HG02623 (cell line): Measurements from ENCODE around the gene MYLK.
"Not testable (repeated sequence)": the region's sequence is repeated elsewhere in the genome, so short reads cannot be mapped to it uniquely, and the experiment has no call there.

Experiments used
- ATAC-seq: cut with Tn5 transposase; IDR thresholded peaks from one replicate; pipeline ENCODE4 v1.9.1; 2021; ENCODE audit warnings: moderate library complexity; ENCODE audit not compliant: unreplicated experiment

Gene MYLK

DNA sequence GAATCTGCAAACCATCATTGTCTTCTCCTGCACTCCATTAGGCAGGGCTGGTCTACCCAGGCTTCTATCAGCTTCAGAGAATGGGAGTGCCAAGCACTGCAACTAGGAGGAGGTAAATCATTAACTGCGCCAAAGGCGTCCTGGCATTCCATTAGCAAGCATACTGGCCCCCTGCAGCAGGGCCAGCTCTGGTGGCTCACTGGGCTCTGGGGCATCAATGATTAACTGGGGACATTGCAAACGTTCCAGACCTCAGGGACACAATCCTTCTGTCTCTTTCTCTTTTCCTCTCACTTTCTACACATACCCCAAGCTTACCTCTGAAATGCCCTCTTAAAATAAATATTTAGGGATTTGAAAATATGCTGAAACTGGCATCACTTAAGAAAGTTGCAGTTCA lies 129.0 kb downstream of the MYLK start:
- ATAC-seq = no peak

DNA sequence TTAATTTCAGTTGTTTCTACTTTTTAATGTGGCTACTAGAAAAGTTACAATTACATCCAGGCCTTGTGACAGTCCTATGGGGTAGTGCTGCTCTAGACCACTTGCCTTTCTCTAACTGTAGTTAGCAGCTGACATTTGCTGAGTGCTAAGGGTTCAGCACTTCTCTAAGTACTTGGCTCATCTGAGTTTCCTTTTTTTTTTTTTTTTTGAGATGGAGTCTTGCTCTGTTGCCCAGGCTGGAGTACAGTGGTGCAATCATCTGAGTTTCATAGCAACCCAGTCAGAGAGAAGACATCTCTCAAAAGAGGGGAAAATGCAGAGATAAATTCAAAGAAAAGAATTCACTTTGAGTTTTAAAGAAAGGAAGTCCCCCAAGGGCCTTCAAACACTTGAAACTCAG lies 130.8 kb downstream of the MYLK start:
- no peak for ATAC-seq

DNA sequence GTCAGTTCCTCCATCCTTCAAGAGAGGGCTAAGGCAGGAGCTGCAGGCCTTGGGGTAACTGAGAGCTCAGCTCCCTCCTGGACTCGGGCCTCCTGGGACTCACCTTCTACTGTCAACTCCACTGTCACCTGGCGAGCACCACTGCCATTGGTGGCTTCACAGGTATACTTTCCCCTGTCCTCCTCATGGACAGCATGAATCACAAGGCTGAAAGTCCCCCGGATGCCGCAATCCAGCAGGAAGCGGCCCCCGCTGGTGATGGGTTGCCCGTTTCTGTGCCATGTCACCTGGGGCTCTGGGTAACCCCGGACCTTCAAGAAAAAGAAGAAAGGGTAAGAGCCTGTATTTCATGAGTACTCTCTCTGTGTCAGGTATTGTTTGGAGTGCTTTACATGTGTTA lies 131.9 kb downstream of the MYLK start:
- ATAC-seq = no peak

DNA sequence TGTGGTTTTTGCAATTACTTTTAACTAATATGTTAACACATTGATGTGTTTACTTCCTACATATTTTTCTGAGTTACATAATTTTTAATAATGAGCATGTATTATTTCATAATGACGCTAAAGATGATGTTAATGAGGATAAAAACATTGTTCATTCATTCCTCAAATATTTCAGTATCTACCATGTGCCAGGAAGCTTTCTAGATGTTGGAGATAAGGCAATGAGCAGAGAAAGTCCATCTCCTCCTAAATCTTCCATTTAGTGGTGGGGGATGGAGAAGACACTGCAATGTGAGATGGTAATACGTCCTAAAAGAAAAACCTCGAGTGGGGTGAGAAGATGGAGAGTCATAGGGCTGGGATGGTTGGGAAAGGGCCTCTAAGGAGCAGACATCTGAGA lies 132.7 kb downstream of the MYLK start:
- no peak for ATAC-seq

DNA sequence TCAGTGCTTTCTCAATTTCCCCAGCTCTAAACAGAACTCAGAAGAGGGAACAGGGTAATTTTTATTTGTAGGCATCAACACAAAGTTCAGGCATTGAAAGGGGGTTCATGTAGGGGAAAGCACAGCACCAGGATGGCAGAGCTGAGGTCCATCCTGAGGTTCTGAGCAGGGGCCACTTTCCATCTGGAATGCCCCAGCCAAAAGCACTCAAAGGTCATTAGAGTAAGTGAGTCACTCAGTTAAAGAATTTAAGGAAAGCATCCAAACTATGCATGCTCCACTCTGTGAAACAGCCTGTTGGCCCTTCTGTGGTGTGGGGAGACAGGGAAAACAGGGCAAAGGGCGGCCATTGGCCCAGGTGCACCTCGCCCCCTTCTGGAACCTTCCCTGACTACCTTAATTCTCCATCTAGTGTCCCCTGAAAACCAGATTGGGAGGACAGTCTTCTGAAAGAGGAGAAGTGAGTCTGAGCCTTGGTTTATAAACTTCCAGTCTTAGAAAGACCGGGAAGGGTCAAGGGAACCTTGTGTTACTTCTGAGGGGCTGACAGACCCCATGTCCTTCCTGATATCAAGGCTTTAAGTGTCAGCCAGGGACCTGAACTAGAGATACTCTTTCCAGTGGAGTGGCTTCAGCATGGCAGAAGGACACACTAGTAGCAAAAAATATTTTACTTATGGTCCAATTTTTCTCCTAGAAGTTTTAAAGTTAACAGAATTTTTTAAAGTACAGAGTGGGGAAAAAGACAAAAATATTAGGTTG lies 133.3 kb downstream of the MYLK start:
- no peak for ATAC-seq

DNA sequence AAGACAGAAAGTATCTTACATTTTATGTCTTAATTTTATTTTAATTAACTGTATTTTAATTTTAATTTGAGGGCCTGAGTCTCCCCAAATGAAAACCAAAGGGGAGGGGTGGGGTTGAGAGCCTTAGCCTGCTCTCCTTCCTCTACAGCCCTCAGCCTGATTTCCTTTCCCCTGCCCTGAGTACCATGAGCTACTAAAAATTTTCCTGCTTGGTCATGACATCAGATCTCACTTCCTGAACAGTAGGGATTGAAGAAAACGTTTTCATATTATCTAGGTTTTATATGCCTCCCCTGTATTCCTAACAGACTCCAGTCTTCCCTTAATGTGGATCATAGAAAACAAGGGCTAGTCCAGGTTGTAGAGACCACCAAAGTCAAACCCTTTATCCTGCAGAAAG lies 133.9 kb downstream of the MYLK start:
- ATAC-seq = no peak

DNA sequence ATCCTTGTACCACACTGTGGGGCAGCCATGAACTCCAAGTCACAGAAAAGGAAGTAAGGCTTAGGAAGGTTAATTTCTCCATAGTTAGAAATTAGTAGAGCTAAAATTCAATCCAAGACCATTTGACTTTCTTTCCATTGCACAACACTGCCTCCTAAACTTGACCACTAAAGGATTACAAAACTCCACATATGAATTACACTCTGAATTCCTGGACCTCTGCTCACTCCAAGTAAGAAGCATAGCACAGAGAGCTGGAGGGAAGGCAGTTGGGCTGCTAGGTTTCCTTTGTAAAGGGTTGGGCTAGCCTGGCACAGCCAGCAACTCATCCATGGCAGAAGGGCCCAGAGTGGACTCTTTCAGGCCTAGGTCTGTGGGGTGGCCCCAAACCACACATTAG lies 134.4 kb downstream of the MYLK start:
- ATAC-seq = no peak

DNA sequence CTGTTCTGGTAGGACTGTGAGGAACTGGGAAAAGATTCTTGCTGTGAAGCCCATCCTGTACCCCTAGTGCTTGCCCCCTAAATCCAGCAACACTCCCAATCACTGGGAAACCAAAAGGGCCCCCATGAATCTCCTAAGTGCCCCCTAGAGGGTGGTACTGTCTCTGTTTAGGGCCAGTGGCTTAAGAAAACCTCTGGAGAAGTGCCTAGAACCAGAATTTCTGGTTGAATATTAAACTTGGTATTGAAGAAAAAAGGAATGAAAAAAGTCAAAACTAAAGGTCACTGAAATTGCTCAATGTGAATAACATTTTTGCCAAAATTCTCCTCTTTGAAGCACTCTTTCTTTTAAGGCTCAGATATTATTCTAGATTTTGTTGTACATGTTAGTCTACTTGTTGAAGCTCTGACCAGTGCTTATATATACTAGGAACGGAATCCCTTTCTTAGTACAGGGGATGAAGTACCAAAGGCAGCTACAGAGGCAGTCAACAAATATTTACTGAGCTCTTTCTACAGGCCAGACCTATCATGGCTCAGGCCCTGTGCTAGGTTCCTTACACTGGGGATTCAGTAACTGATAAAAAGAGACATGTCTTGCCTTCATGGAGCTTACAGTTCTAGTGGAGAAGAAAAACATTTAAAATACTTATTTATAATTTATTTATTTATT lies 138.8 kb downstream of the MYLK start:
- ATAC-seq = no peak

DNA sequence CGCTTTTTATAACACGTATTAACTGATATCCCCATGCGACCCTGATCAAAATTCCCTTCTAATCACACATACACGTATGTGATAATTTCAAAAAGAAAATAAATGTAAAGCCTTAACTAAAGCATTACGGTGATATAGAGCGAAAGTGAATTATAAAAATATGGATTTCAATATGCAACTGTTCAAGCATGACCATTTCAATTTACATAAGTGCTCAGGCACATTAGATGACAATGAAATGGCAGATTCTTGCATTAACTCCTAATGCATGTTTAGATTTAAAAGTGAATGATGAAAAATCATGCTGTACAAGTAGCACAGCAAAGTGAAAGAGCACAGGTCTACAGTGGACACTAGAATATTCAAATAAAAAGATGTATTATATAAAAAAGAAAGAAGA lies 140.1 kb downstream of the MYLK start:
- no peak for ATAC-seq

DNA sequence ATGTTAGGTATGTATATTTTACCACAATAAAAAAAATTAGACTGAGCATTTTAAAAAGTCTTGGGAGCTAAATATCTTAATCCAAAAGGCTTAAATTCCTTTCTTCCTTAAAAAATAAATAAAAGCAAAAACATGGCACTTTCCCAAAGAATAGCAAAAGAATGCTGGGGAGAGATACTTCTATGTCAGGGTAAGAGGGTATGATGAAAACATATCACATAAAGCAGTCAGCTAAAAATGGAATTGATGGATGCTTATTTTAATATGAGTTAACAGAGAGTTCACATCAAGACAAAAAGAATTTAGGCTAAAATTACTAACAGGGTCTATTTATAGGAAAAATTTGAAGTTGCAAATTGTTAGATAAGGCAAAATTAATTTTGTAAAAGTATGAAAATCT lies 141.0 kb downstream of the MYLK start:
- ATAC-seq = no peak

DNA sequence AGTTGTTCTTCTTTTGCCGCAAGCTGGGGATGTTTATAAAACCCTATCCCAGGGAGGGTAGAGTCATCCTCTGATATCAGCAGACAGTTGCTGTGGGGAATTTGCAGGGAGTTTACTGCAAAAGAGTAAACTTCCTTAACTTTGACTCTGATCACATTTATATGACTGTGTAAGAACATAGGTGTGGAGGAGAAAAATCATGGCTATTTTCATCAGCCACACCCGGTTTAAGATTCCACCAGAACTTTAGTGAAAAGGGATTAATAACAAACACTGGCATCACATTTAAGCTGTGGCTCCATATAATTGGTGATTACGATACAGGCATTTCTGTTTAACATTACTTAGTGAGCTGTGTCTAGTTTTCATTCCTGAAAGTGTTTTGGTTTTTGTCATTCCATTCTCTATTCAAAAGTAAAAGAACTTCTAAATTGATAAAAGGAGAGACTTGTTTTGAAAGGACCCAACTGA lies 143.1 kb downstream of the MYLK start:
- no peak for ATAC-seq

DNA sequence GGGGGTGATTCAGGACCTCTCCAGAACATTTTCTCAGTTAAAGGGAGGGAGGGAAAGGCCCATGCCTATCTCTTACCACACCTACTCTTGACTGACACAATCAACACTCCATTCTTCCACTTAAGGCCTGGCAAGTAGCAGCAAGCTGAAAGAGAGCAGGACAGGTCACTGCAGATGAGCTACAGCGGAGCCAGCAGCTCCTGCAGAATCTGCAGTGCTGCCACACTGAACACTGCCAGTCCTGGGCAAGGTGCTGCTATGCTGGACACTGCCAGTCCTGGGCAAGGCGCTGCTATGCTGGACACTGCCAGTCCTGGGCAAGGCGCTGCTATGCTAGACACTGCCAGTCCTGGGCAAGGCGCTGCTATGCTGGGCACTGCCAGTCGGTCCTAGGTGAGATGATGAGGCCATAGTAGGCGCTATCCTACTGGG lies 143.7 kb downstream of the MYLK start:
- no peak for ATAC-seq

DNA sequence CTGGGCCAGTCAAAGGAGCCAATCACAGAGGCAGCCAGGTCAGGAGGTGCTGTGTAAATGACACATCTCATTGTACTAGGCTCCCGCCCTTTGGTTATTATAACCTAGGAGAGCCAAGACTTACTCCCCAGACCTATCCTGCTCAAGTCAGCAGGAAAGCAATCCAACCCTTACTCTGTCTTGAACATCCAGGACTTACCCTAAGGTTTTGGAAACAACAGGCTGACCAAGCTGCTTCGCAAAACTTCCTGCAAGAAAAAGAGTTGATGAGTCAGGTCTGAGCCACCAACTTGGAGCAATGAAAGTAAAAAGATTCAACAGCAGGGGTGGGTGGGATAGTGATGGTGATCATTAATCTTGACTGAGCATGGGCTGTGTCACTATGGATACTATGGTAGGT lies 144.4 kb downstream of the MYLK start:
- ATAC-seq = no peak

DNA sequence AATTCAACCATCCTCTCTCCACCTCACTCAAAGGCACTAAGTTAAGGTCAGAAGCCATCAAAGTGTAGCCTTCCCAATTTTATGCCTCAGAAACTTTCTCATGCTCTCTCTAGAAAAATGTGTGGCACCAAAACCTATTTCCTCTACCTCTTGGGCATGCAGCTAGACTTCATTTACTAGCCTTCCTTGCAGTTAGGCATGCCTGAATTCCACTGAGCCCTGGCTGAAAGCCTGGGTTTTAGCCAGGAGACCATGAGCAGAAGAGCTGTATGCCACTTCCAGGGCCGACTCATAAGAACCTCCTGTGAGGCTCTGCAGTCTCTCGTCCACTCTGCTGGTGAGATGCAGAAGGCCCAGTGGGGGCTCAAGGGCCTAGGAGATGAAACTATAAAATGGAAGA lies 145.0 kb downstream of the MYLK start:
- ATAC-seq = no peak

DNA sequence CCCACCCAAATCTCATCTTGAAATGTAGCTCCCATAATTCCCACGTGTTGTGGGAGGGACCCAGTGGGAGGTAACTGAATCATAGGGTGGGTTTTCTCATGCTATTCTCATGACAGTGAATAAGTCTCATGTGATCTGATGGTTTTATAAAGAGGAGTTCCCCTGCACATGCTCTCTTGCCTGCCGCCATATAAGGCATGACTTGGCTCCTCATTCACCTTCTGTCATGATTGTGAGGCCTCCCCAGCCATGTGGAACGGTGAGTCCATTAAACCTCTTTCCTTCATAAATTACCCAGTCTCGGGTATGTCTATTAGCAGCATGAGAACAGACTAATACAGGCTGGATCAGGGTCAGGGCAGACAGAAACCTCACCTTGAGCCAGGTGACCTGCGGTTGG lies 145.6 kb downstream of the MYLK start:
- ATAC-seq = not testable (repeated sequence)

DNA sequence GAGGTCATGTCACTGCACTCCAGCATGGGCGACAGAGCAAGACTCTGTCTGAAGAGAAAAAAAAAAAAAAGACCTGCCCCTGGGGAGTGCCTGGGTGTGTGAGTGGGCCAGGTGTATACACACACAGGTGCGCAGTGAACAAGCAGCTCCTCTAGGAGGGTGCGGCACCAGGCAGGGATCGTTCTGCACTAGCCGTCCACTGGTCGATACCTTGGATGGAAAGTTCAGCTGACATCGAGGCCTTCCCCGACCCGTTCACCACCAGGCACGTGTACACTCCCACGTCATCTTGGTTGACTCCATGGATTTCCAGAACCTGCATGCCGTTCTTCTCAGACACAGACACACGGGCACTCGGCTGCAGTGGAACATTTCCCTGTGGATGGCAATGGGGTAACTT lies 147.0 kb downstream of the MYLK start:
- ATAC-seq = no peak

DNA sequence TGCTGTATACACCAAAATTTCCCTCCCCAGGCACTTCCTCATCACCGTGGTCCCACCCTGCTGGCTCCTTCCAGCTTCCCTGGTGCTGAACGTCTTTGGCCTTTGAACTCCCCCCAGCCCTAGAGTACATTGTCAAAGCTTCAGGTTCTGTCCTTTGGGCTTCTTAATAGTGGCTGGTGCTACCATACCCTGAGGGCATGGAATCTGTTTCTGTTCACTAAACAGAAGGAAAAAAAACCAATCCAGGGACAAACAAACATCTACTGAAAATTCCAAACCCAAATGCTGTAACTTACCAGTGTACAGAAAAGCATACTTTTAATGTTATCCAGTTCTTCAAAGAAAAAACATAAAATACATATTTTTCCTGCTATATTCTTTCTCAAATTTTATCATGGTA lies 148.7 kb downstream of the MYLK start:
- no peak for ATAC-seq

DNA sequence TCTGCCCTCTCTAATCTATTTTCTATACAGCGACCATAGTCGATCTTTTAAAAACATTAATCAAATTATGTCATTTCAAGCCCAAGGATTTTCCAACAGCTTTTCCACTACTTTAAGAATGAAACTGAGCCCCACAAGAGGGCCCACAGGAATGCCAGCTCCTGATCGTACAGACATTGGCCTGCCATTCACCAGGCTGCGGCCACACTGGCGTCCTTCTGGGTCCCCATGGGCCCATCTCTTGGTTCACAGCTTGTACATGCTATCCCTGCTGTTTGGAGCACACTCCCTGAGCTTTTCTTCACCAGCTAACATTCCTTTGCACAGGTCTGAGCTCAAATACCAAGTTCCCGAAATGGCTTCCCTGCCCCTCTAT lies 149.6 kb downstream of the MYLK start:
- ATAC-seq = no peak

DNA sequence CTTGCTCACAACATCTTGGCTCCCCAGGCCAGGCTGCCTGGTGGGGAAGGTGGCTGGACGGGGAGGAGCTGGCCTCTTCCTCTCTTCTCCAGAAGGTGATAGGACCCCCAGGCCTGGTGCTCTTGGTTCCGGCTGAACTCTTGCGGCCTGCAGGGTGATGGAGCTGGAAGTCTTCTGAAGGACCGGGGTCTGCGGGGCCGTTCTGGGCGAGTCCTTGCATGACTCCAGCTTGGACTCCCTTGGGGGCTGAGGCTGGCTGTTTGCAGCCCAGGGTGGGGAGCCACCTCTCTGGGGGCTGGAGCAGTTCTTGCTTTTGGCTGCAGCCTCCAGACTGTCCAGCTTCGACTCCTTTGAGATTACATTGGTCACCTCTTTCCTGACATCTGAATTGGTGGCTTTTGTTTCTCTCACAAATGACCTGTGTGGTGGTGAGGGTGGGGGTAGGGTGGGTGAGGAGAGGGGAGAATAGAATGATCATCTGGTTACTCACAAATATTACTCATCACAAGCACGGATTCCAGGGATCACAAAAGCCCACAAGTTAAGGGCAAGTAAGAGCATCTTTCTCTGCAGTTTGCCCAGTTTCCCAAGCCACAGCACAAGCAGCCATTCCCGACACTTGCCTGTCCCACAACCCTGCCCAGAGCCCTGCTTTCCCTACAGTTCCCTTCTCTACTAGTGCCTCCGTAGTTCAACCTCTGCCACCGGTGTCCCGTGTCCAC lies 150.2 kb downstream of the MYLK start:
- no peak for ATAC-seq

DNA sequence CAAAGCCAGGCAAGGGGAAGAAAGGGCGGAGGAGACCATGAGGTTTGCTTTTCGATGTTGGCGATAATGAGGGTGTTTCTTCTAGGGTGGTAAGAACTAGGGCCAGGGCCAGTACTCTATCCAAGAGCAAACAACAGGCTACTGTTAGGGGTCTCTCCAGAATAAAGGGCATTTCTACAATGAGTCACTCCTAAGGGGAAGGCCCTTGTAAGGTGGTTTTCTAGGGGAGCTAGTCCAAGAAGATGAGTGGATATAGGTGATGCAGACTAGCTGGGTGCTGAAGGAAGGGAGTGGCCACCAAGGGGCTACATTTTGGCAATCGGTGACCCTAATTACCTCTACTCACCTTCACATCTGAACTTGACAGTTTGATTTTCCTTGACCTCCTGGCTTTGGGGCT lies 150.8 kb downstream of the MYLK start:
- ATAC-seq = no peak

DNA sequence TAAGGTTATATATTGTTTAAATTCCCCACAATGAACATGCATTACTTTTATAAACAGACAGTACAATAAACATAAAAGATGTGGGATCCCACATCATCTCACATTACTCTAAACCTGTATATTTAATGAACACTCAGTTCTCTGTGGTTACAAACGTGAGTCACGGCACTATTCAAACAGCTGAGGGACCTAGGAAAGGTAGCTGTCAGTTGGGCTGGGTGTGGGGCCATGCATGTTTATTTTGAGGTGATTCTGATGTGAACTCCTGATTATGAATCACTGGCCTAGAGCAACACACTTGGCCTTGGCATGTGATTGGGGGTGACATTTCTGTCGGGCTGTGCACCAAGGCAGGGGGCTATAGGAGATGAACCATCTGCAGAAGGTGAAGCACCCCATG lies 151.7 kb downstream of the MYLK start:
- ATAC-seq = no peak

DNA sequence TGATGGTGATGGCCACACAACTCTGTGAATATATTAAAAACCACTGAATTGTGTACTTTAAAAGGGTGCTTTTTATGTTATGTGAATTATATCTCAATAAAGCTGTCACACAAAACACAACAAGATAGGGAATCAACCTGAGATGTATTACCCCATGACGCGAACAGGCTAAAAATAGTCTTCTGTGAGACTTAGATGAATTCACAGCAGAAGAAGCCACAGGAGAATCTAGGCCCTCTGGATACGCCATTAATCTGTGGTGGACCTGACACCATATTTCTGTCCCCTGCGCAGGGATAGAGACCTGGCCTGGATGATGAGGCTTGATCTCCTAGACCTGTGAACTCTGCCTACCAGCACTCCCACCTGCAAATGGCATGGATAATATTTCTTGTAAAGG lies 153.3 kb downstream of the MYLK start:
- ATAC-seq = no peak
